Measurements from ENCODE around the gene AGPAT3. TPM values are rescaled to one million over a fixed set of nuclear protein-coding genes. Genes with fewer than 3 reads are reported as not detected.

Gene AGPAT3
- total and polyA plus RNA-seq, 2 experiments from 2014 or later, result 41.0 to 51.2 TPM

- WGBS (ENCODE audit: low lambda C conversion rate, missing lambda C conversion rate), result 65% methylated on average over 11 of the region's 11 CpGs
- H3K4me2 ChIP-seq, result no peak overlapping the region
- H3K27ac ChIP-seq, result no peak overlapping the region
- no peaks in the 10 kb centered on the region for H3K27me3 ChIP-seq
- H3K4me1 ChIP-seq (ENCODE audit: insufficient read depth), result no peaks in the 10 kb centered on the region
- TF ChIP-seq EZH2 (IDR thresholded peaks at IDR 0.05; ENCODE audit: borderline replicate concordance), result no peak
- TF ChIP-seq EZH2phosphoT487 (IDR thresholded peaks at IDR 0.05; ENCODE audit: low read depth, severe bottlenecking, unreplicated experiment), result no peak
- no peak for TF ChIP-seq CTCF (IDR thresholded peaks at IDR 0.05; ENCODE audit: poor library complexity)
- no peaks in the 10 kb centered on the region for H4K20me1 ChIP-seq (ENCODE audit: insufficient read depth, poor library complexity, severe bottlenecking)
- H3K79me2 ChIP-seq, result no peaks in the 10 kb centered on the region
- DNase-seq (ENCODE audit: low spot score), result no peak
- no peak overlapping the region for H2AFZ ChIP-seq
- H3K9me2 ChIP-seq (replicated peaks; ENCODE audit: insufficient read depth), result no peaks in the 10 kb centered on the region
- H3K4me3 ChIP-seq, result no peak overlapping the region
- no peaks in the 10 kb centered on the region for H3K36me3 ChIP-seq (replicated peaks; ENCODE audit: insufficient read depth, low read depth)
- H3K9me3 ChIP-seq (ENCODE audit: low read depth), result no peaks in the 10 kb centered on the region
Observed at GRCh38 chr21:43994085-43994484, 129.1 kb downstream of the AGPAT3 start.

DNA sequence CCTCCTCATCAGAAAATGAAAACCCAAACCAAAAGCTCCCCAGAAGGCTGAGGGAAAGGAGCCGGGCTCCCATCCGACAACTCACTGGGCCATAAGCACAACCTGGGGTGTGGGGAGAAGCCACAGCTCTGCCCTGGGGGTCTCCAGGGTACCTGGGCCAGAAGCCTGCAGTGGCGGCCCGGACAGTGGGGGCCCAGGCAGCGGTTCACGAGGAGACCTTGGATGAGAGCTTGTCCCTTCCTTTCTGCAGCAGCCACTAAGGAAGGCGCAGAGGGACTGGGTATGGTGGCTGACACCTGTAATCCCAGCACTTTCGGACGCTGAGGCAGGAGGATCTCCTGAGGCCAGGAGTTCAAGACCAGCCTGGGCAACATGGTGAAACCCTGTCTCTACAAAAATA lies 129.6 kb downstream of the AGPAT3 start:
- Histone ChIP-seq H3K9me2 (replicated peaks; ENCODE audit: insufficient read depth) (no peaks in the 10 kb centered on the region), H3K4me2 (no peak overlapping the region), H3K79me2 (no peaks in the 10 kb centered on the region), H3K27me3 (no peaks in the 10 kb centered on the region), H2AFZ (no peak overlapping the region), H3K27ac (no peak overlapping the region), H3K4me1 (ENCODE audit: insufficient read depth) (no peaks in the 10 kb centered on the region), H4K20me1 (ENCODE audit: insufficient read depth, poor library complexity, severe bottlenecking) (no peaks in the 10 kb centered on the region), H3K9me3 (ENCODE audit: low read depth) (no peaks in the 10 kb centered on the region), H3K4me3 (no peak overlapping the region), H3K36me3 (replicated peaks; ENCODE audit: insufficient read depth, low read depth) (no peaks in the 10 kb centered on the region)
- TF ChIP-seq EZH2phosphoT487 (IDR thresholded peaks at IDR 0.05; ENCODE audit: low read depth, severe bottlenecking, unreplicated experiment) (no peak), EZH2 (IDR thresholded peaks at IDR 0.05; ENCODE audit: borderline replicate concordance) (no peak), CTCF (IDR thresholded peaks at IDR 0.05; ENCODE audit: poor library complexity) (no peak)
- 92% methylated on average over 9 of the region's 9 CpGs for WGBS (ENCODE audit: low lambda C conversion rate, missing lambda C conversion rate)
- DNase-seq (ENCODE audit: low spot score), result no peak

DNA sequence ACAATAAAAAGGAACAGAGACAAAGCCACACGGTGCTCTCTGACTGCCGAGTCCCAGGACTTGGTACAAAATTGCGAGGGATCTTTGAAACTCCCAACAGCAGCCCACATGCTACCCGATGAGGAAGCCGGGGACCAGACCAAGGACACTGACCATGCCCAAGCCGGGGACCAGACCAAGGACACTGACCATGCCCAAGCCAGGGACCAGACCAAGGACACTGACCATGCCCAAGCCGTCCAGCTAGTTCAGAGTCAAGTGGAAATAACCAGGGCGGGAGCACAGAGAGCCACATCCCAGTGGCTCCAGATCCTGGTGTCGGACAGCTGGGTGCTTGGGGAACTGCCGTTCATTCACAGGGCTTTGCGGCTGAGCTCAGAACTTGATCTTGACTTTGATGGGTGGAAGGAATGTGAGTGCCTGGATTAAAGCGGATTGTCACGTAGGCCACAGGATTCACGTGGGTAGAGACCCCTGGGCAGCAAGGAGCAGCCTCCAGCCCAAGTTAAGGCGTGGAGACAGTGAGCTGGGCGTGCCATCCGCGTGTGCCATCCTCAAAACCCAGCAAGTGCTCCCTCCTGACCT lies 130.6 kb downstream of the AGPAT3 start:
- H3K36me3 ChIP-seq (replicated peaks; ENCODE audit: insufficient read depth, low read depth), result no peaks in the 10 kb centered on the region
- no peak for TF ChIP-seq EZH2 (IDR thresholded peaks at IDR 0.05; ENCODE audit: borderline replicate concordance)
- no peak for TF ChIP-seq EZH2phosphoT487 (IDR thresholded peaks at IDR 0.05; ENCODE audit: low read depth, severe bottlenecking, unreplicated experiment)
- no peak for TF ChIP-seq CTCF (IDR thresholded peaks at IDR 0.05; ENCODE audit: poor library complexity)

More for the DNA sequence above, 130.6 kb downstream of the AGPAT3 start:
- no peak overlapping the region for H3K4me3 ChIP-seq
- no peak for DNase-seq (ENCODE audit: low spot score)
- H3K4me2 ChIP-seq, result no peak overlapping the region
- no peaks in the 10 kb centered on the region for H3K9me3 ChIP-seq (ENCODE audit: low read depth)
- H2AFZ ChIP-seq, result no peak overlapping the region
- H3K27me3 ChIP-seq, result no peaks in the 10 kb centered on the region
- no peaks in the 10 kb centered on the region for H4K20me1 ChIP-seq (ENCODE audit: insufficient read depth, poor library complexity, severe bottlenecking)
- H3K27ac ChIP-seq, result no peak overlapping the region
- no peaks in the 10 kb centered on the region for H3K79me2 ChIP-seq
- no peaks in the 10 kb centered on the region for H3K9me2 ChIP-seq (replicated peaks; ENCODE audit: insufficient read depth)
- H3K4me1 ChIP-seq (ENCODE audit: insufficient read depth), result no peaks in the 10 kb centered on the region
- 85% methylated on average over 18 of the region's 18 CpGs for whole genome bisulfite sequencing (ENCODE audit: low lambda C conversion rate, missing lambda C conversion rate)

Measured in hepatocyte (in vitro differentiated cells).